Suprapubic skin (tissue), 4 donors: ENCODE results near the gene SBNO2. TPM values are rescaled to one million over a fixed set of nuclear protein-coding genes. Genes with fewer than 3 reads are reported as not detected.

ENCODE experiments used
- DNase-seq, 2 donors: peaks; one replicate each; pipeline ENCODE4 v3.0.0-alpha.2; 2019; ENCODE audit warnings: low spot score in 2 of 2
- H3K27ac ChIP-seq: fragments of 200-600 bp; sonication (generic); one replicate; pipeline ENCODE4 v1.5.1; 2019
- H3K27me3 ChIP-seq: fragments of 200-600 bp; sonication (generic); one replicate; pipeline ENCODE4 v1.5.1; 2019
- H3K36me3 ChIP-seq: fragments of 200-600 bp; sonication (generic); one replicate; pipeline ENCODE4 v1.5.1; 2019
- H3K4me1 ChIP-seq: fragments of 200-600 bp; sonication (generic); one replicate; pipeline ENCODE4 v1.5.1; 2019
- H3K4me3 ChIP-seq: fragments of 200-600 bp; sonication (generic); one replicate; pipeline ENCODE4 v1.5.1; 2019; ENCODE audit warnings: mild to moderate bottlenecking
- H3K9me3 ChIP-seq: fragments of 200-600 bp; sonication (generic); one replicate; pipeline ENCODE4 v1.5.1; 2019
- EP300 ChIP-seq: sonication (generic); formaldehyde crosslinking; IDR thresholded peaks from one replicate; pipeline ENCODE4 v1.6.1; 2017; ENCODE audit warnings: antibody characterized with exemption
- POLR2A ChIP-seq, 2 donors: fragments of 450-650 bp; IDR thresholded peaks; one replicate each; pipeline ENCODE4 v1.6.1; 2017; ENCODE audit warnings: antibody characterized with exemption in 2 of 2, mild to moderate bottlenecking in 2 of 2, moderate library complexity in 2 of 2
- POLR2AphosphoS5 ChIP-seq, 3 donors: sonication (generic); formaldehyde crosslinking; IDR thresholded peaks; one replicate each; pipeline ENCODE4 v1.6.1; 2017; ENCODE audit warnings: antibody characterized with exemption in 3 of 3
- WGBS: methylation state at CpG from one replicate; pipeline ENCODE4 v1.1.5; 2018; 5-methylcytosine and 5-hydroxymethylcytosine counted together
- total RNA-seq, 4 donors: library from RNA; depleted of rRNA; stranded (reverse); fragments of >200 nt; gene quantifications; one replicate each; pipeline ENCODE4 v1.1.0, GENCODE V29; 2016
- TF ChIP-seq, protein P1 (sequence below), 2 donors: fragments of 200-600 bp in 1 of 2; fragments of 450-650 bp in 1 of 2; sonication (generic) in 1 of 2; IDR thresholded peaks; one replicate each; pipeline ENCODE4 v1.5.1; 2016 to 2019; ENCODE audit warnings: antibody characterized with exemption in 2 of 2, mild to moderate bottlenecking in 1 of 2, moderate library complexity in 1 of 2

Gene SBNO2
- total RNA-seq, 4 donors from 2014 or later = 36.7 to 58.9 (median 45.5) TPM

DNA sequence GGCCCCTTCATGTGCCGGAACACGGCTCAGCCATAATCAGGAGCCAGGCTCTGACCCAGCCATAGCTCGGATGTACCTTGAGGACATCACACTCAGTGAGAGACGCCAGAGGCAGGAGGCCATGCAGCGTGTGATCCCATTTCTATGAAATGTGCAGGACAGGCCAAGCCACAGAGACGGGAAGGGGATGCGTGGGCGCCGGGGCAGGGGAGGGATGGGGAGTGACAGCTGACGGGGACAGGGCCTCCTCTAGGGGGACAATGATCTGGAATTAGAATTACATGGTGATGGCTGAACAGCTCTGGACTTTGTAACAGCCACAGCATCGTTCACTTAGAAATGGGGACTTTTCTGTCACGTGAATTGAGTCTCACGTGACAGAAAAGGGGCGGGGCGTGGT lies 34.9 kb downstream of the SBNO2 start:
- DNase-seq = no peak
- Histone ChIP-seq H3K36me3 (peaks cover 53% of the 10 kb centered on the region), H3K9me3 (no peaks in the 10 kb centered on the region), H3K27me3 (no peaks in the 10 kb centered on the region), H3K4me1 (peaks cover 18% of the 10 kb centered on the region), H3K27ac (no peak overlapping the region), H3K4me3 (no peak overlapping the region)
- TF ChIP-seq POLR2A (IDR thresholded peaks at IDR 0.05) = no peak
- TF ChIP-seq POLR2AphosphoS5 (IDR thresholded peaks at IDR 0.05) = no peak
- WGBS = 90% methylated on average over 15 of the region's 15 CpGs

DNA sequence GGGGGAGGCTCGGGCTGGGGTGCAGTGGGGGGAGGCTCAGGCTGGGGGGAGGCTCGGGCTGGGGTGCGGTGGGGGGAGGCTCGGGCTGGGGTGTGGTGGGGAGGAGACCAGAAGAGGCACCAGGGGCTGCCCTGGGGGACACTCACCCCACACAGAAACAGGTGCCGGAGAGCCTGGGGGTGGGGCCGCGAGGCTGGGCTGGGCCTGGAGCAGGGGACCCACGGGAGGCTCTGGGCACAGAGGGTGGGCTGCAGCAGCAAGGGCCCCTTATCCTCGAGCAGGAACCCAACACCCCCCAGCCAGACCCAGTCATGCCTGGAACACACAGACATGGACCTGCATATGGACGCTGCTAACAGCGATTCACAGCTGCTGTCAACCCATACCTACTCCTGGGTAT lies 35.9 kb downstream of the SBNO2 start:
- no peaks in the 10 kb centered on the region for H3K9me3 ChIP-seq
- no peaks in the 10 kb centered on the region for H3K27me3 ChIP-seq
- H3K4me3 ChIP-seq = no peak overlapping the region
- H3K4me1 ChIP-seq = peaks cover 28% of the 10 kb centered on the region
- 87% methylated on average over 7 of the region's 11 CpGs for WGBS
- no peak overlapping the region for H3K27ac ChIP-seq
- DNase-seq = no peak
- TF ChIP-seq POLR2AphosphoS5 (IDR thresholded peaks at IDR 0.05) = no peak
- TF ChIP-seq EP300 = no peak
- TF ChIP-seq POLR2A (IDR thresholded peaks at IDR 0.05) = no peak
- TF ChIP-seq, protein P1, sequence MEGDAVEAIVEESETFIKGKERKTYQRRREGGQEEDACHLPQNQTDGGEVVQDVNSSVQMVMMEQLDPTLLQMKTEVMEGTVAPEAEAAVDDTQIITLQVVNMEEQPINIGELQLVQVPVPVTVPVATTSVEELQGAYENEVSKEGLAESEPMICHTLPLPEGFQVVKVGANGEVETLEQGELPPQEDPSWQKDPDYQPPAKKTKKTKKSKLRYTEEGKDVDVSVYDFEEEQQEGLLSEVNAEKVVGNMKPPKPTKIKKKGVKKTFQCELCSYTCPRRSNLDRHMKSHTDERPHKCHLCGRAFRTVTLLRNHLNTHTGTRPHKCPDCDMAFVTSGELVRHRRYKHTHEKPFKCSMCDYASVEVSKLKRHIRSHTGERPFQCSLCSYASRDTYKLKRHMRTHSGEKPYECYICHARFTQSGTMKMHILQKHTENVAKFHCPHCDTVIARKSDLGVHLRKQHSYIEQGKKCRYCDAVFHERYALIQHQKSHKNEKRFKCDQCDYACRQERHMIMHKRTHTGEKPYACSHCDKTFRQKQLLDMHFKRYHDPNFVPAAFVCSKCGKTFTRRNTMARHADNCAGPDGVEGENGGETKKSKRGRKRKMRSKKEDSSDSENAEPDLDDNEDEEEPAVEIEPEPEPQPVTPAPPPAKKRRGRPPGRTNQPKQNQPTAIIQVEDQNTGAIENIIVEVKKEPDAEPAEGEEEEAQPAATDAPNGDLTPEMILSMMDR (IDR thresholded peaks at IDR 0.05) = no peak
- H3K36me3 ChIP-seq = peaks cover 43% of the 10 kb centered on the region

DNA sequence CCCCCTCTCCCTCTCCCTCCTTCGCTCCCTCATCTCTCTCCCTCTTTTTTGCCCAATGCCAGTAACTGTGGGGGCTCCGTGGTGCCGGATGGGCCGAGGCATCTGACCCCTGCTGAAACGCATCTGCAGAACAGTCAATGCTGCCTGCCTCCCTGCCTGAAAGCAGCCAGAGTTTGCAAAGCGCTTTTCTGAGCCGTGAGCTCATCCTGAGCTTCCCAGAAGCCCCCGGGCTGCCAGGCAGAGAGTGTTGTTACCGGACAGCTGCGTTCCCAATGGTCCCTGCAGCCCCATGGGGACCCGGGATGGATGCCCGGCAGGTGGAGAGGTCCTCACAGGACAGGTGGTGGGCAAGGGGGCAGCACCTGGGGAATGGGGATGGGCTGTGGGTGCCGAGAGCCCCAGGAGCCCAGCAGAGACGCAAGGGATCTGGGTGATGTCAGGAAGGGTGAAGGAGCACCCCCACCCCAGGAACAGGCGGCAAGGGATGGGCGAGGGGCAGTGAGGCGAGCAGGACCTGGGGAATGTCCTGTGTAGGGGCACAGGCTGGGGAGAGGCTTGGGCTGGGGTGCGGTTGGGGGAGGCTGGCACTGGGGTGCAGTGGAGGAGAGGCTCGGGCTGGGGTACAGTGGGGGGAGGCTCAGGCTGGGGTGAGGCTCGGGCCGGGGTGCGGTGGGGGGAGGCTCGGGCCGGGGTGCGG lies 37.3 kb downstream of the SBNO2 start:
- H3K4me1 ChIP-seq = peaks cover 42% of the 10 kb centered on the region
- no peaks in the 10 kb centered on the region for H3K9me3 ChIP-seq
- H3K27ac ChIP-seq = peak overlapping the region; percentile 57
- TF ChIP-seq POLR2A (IDR thresholded peaks at IDR 0.05) (no peak), EP300 (no peak), POLR2AphosphoS5 (IDR thresholded peaks at IDR 0.05) (no peak)
- TF ChIP-seq, protein P1 (IDR thresholded peaks at IDR 0.05) = no peak
- H3K36me3 ChIP-seq = peaks cover 34% of the 10 kb centered on the region
- H3K4me3 ChIP-seq = no peak overlapping the region
- H3K27me3 ChIP-seq = no peaks in the 10 kb centered on the region
- no peak for DNase-seq
- WGBS = 74% methylated on average over 10 of the region's 25 CpGs

DNA sequence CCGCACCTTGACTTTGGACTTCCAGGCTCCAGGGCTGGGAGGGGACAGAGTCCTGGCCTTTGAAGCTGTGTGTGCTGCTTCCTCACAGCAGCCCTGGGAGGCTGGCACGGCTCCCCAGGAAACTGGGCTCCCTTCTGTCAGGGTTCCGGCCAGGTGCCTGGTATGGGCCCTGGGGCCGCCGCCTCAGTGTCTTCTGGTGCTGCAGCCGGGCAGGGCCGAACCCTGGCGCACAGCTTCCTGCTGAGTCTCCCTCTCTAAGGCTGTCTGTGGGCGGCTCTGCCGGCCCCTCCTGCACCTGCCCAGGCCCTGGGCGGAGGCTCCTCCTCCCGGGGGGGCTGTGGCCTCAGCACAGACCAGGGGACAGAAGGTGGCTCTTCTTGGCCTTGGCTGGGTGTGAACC lies 37.9 kb downstream of the SBNO2 start:
- 57% methylated on average over 3 of the region's 12 CpGs for WGBS
- no peaks in the 10 kb centered on the region for H3K27me3 ChIP-seq
- H3K27ac ChIP-seq = peak overlapping the region; percentile 57
- H3K36me3 ChIP-seq = peaks cover 34% of the 10 kb centered on the region
- H3K4me3 ChIP-seq = no peak overlapping the region
- H3K9me3 ChIP-seq = no peaks in the 10 kb centered on the region
- no peak for DNase-seq
- no peak for TF ChIP-seq POLR2AphosphoS5 (IDR thresholded peaks at IDR 0.05)
- TF ChIP-seq EP300 = no peak
- no peak for TF ChIP-seq POLR2A (IDR thresholded peaks at IDR 0.05)
- TF ChIP-seq, protein P1 (IDR thresholded peaks at IDR 0.05) = no peak
- H3K4me1 ChIP-seq = peaks cover 48% of the 10 kb centered on the region

DNA sequence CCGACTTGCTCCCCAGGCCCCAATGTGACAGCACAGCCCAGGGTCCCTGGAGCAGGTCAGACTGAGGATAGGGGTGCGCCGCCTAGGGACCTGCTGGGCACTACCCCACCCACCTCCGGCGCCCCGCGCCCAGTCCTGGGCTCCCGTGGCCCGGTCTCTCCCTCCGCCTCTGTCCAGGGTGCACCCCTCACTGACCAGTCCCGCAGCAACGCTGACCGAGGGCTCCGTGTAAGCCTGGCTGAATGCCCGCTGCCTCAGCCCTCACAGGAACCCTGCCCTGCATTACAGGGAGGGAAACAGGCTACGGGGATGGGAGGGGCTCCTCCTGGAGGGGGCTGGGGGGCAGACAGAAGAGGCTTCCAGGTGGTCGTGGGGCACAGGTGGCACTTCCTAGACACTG lies 38.6 kb downstream of the SBNO2 start:
- Histone ChIP-seq H3K27me3 (no peaks in the 10 kb centered on the region), H3K4me1 (peaks cover 55% of the 10 kb centered on the region), H3K4me3 (no peak overlapping the region), H3K27ac (peak overlapping the region; percentile 57), H3K36me3 (peaks cover 29% of the 10 kb centered on the region), H3K9me3 (no peaks in the 10 kb centered on the region)
- TF ChIP-seq POLR2A (IDR thresholded peaks at IDR 0.05) = no peak
- TF ChIP-seq, protein P1 (IDR thresholded peaks at IDR 0.05) = no peak
- no peak for TF ChIP-seq EP300
- TF ChIP-seq POLR2AphosphoS5 (IDR thresholded peaks at IDR 0.05) = no peak
- 86% methylated on average over 15 of the region's 17 CpGs for WGBS
- no peak for DNase-seq
